ENCODE measurements around the gene ADM.
A peak's percentile ranks its signal among the peaks of the same experiment; 100 is the strongest.

ADM gene

DNA sequence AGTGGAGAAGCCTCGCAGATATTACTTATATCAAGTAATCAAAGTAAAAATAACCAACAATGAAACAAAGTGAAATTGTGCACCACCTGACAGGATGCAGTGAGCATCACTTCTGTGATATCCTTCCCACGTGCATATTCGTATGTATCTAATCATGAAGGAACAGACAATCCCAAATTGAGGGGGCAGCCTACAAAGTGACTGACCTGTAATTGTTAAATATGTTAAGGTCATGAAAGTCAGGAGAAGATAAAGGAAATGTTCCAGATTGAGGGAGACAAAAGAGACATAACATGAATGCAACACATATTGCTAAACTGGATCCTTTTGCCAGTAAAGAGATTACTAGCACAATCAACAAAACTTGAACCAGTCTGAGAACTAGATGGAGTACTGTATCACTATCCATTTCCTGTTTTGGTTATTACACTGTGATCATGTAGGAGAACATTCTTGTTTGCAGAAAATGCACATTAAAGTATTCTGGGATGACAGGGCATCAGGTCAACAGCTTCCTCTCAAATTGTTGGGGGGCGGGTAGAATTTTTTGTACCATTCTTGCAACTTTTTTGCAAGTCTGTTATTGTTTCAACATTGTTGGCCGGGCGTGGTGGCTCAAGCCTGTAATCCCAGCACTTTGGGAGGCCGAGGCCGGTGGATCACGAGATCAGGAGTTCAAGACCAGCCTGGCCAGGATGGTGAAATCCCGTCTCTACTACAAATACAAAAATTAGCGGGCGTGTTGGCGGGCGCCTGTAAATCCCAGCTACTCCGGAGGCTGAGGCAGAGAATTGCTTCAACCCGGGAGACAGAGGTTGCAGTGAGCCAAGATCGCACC, 12.9 kb upstream of the ADM start:
- no peak for DNase-seq

DNA sequence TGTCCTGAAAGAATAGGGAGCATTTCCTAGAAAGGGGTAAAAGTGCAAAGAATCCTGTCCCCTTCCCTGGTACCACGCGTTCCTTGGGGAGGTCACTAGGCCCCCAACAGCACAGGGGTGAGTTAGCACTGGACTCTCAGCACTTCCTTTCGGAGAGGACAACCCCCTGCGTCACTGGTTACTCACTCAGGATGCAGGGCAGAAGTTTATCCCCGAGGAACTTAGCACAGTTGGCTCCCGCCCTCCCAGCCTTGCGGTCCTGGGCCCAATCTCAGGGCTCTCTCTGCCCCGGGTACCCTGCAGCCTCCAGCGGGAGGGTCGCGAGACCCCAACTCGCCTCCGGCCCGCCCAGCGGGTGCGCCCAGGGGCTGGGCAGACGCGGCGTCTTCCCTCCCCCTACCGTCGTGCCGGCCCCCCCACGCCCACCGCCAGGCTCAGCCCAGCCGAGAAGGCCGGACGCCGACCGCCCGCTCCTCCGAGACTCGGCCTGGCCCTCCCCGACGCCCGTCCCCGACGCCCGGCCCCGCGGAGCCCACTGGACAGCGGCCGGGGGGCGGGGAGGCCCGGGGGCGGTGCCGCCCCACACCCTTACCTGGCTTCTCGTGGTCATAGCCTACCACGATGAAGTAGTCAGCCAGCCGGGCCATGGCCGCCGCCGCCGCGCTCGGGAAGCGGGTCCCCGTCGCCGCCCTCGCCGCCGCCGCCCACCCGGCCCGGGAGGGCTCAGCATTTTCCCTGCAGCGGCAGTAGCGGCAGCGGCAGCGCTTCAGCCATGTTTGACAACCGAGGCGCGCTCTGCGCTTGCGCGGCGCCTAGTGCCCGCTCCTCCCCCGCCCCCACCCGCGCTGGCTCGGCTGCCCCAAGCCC, 11.2 kb upstream of the ADM start, which contains the start of gene SBF2:
SBF2 (minus strand) TSS at position 797 of the 867 bp plus-strand sequence; CDS start at position 647, 150 bp downstream.
- DNase-seq = peak; percentile 88

DNA sequence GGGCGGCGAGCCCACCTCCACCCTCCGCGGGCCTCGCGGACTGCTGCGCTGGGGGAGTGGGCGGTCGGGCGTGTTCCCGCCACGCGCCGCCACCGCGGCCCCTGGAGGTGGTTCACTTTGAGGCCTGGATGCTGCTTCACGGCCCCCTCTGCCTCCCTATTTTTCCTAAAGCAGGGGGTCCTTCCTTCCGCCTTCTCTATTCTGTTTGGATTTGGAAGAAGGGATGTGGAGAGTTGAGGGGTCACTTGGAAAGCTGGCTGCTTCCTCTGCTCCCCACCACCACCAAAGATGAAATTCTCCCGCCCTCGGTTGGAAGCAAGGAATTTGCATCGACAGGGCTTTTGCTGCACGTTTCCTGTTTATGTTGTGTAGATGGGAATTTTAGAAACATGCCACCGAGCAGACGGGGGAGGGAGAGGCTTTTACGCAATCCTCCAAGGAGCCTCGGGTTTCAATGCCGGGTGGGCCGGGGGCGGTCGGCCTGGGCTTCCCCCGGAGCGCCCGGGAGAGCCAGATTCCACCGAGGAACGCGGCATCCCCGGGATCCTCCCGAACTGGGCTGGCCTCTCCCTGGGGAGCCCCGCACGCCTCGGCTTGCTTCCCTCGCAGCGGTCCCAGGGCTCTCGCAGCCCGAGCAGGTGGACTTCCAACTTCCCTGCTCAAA, 10.5 kb upstream of the ADM start:
- peak; percentile 10 for DNase-seq

DNA sequence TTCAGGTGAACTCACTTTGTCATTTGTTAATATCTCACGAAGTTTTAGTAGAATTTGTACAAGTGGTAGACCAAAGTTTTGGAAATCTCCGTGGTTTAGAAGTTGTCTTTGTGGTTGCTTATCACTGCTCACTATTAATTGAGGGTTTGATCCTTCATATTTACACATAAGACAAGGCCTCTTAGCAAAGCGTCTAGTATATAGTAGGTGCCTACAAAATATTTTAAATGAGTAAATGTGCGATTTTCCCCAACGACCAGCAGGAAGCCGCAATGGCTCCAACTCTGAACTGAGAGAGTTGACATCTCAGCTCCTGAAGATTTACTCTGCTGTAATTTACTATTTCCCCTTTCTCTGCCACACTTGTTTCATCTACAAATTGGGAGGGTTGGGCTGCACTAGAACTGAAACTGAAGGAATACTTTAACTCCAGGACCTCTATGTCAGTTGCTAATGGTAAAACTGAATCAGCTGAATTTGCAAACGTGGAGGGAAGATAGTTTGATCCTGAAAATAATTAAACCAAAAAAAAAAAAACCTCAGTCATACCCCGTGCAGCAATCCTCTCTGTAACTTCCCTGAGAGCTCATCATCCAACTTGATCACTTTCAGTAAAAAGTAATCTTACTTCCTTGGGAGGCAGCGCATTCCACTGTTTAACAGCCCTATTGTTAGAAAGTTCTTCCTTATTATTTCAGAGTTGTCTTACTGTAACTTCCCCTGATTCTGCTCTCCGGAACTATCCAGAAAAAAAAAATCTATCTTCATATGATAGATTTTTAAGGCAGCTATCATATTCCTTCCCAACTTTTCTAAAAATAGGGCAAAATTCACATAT, 9.6 kb upstream of the ADM start:
- DNase-seq = peak; percentile 15

DNA sequence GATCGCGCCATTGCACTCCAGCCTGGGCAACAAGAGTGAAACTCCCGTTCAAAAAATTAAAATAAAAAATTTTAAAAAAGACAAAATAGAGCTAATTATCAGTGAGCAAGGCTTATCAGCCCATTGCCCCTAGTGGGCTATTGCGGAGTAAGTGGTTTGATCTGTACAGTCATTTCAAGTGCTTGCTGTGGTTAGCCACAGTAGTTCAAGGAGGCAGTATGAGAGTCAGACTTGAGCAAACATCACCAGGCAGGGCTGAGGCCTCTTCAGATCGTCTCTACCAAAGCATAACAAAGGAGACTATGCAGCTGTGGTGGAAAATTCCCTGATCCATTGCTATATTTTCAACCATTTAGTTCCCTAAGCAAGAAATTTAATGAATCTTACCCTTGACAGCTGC, 6.5 kb upstream of the ADM start:
- DNase-seq = peak; percentile 61

DNA sequence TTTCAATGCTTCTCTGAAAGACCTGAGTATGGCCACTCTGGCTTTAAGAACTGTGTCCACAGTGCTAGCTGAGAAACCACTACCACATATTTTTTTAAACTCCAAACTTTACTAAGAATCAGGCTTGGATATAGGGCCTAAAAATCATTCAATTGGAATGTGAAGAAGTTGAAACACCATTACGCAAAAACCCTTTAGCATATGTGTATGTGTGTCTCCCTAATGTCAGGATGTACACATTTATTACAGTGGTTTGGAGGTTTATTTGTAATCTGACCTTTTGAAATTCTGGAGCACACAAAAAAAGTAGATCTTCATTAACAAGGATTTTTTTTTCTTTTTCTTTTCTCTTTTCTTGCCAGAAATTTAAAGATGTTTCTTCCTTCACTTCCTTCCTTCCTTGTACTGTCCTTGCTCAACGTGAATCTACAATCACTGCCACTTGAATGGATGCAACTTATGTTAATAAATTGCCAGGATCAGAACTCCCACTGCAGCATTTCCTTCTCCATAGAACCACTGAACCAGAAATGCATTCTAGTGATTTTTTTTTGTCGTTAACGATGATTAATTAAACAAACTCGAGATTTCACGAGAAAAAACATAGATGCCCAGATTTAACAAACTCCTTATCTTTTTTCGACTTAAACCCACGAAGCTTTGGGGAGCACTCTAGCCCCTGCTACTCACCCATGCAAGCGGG, 3.1 kb upstream of the ADM start:
- no peak for DNase-seq

DNA sequence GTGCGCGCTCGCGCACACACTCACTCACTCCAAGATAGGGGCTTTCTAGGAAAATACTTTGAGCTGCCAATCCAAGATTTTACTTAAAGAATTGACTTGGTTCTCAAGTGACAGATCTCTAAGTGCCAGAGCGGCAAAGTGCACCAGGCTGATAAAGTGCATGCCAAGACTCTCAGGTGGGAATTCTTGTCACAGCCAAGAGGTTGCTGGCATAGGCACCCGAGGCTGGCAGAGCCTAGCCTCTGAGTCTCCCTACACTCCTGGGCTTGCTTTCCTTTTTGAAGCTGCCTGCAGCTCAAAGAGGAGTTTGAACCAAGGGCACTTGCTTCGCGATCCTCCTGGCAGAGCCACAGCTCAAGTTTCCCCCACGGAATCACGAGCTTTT, 2.5 kb upstream of the ADM start:
- DNase-seq = no peak

DNA sequence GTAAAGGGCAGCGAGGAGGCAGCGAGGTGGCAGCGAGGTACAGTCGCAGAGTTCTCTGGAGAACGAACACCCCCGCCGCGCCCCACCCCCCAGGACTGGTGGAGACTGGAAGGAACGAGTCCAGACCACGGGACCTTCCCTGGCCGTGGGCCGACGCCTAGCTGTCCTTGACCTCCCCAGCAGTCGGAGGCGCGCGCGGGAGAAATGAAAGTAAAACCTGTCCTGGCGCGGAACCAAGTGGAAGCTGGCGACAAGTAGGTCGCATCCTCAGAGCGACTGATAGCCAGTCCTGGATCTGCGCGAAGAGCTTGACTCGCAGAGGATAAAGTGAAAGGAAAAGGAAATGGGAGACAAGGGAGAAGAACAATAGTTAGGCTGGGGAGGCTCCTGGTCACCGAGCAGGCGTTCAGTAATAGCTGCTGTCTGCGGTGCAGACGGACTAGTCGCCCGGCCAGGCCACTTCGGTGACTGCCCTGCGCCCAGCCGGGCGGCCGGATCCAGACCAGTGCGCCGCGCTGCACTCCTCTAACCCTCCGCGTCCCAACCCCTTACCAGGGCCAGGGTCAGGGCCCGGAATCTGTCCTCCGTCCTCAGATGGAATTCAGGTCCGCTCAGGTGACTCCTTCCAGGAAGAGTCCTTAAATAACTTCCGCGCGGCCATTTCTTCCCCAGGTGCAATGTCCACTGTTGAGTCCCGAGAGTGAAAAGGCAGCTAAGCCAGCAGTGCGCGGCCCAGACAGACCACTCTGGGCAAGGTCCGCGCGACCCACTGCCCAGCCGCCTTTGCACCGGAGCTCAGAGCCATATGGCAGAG, 1.9 kb upstream of the ADM start:
- DNase-seq = peak; percentile 78

DNA sequence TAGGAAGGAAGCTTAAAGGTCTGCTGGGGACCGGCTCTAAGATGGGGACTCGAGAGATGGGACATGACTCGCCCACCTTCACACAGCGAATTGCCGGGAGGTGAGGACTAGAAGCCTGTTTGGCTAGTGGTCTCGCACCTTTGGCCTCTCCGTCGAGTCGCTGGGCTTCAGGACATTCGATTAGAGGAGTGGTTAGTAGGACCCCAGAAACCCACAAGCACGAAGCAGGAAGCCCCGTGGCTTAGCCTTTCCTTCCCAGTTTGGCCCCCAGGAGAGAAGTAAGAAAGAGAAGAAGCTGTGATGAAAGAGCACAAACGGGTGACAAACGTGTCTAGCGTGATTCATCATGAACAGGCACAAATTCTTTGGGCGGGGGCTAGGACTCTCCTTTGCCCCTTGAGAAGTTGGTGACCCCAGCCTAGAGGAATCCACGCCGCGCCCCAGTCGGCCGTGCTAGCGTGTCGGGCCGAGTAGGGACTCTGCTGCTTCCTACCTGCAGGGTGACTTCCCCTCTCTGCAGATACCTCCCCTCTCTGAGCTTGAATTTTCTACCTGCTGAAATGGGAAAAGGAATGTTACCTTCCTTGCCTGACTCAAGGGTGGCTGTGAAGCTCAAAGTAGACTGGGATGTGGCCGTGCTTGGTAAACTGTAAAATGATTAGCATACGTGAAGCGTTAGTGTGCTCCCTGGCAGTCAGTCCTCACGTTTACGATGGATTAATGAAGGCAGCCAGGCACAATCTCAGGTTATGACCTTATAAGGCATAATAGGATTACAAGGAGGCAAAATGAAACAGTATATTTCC, 1.1 kb upstream of the ADM start:
- peak; percentile 50 for DNase-seq

DNA sequence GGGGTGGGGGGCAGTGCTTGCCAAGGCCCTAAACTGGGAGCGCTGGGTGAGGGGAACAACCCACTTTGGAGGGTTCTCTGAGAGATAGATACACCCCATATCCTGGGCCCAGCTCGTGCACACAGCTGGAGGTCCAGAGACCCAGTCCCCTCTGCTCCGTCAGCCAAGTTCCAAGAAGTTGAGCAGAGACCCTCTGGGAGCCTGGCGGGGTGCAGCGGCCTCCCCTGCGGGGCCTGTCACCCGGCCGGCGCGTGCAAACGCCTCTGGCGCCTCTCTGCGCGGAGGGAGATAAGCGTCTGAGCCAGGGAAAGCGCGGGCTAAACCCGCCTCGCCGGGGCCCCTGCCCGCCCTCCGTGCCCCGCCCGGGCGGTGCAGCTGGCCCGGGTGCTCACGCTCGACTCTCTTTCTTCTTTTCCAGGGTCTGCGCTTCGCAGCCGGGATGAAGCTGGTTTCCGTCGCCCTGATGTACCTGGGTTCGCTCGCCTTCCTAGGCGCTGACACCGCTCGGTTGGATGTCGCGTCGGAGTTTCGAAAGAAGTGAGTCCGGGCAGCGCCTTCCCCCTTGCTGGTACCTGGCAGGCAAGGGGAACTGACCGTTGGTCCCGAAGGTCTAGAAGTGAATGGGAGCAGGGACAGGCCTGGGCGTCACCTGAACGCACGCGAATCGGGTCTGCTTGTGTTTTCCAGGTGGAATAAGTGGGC, 540 bp downstream of the ADM start:
- peak; percentile 38 for DNase-seq

DNA sequence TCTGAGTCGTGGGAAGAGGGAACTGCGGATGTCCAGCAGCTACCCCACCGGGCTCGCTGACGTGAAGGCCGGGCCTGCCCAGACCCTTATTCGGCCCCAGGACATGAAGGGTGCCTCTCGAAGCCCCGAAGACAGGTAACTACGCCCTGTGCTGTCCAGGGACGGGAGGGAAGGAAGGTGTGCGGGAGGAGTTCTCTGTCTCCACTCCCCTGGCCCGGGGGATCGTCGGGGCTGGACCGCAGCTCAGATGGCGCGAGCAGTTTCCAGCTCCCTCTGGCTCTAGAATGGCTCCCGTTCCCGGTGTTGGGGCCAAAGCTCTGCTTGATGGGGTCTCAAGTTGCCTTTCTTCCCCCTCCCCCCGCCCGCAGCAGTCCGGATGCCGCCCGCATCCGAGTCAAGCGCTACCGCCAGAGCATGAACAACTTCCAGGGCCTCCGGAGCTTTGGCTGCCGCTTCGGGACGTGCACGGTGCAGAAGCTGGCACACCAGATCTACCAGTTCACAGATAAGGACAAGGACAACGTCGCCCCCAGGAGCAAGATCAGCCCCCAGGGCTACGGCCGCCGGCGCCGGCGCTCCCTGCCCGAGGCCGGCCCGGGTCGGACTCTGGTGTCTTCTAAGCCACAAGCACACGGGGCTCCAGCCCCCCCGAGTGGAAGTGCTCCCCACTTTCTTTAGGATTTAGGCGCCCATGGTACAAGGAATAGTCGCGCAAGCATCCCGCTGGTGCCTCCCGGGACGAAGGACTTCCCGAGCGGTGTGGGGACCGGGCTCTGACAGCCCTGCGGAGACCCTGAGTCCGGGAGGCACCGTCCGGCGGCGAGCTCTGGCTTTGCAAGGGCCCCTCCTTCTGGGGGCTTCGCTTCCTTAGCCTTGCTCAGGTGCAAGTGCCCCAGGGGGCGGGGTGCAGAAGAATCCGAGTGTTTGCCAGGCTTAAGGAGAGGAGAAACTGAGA, 1.4 kb downstream of the ADM start:
- DNase-seq = peak; percentile 54

DNA sequence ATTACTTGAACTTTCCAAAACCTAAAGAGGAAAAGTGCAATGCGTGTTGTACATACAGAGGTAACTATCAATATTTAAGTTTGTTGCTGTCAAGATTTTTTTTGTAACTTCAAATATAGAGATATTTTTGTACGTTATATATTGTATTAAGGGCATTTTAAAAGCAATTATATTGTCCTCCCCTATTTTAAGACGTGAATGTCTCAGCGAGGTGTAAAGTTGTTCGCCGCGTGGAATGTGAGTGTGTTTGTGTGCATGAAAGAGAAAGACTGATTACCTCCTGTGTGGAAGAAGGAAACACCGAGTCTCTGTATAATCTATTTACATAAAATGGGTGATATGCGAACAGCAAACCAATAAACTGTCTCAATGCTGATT, 2.1 kb downstream of the ADM start:
- no peak for DNase-seq

DNA sequence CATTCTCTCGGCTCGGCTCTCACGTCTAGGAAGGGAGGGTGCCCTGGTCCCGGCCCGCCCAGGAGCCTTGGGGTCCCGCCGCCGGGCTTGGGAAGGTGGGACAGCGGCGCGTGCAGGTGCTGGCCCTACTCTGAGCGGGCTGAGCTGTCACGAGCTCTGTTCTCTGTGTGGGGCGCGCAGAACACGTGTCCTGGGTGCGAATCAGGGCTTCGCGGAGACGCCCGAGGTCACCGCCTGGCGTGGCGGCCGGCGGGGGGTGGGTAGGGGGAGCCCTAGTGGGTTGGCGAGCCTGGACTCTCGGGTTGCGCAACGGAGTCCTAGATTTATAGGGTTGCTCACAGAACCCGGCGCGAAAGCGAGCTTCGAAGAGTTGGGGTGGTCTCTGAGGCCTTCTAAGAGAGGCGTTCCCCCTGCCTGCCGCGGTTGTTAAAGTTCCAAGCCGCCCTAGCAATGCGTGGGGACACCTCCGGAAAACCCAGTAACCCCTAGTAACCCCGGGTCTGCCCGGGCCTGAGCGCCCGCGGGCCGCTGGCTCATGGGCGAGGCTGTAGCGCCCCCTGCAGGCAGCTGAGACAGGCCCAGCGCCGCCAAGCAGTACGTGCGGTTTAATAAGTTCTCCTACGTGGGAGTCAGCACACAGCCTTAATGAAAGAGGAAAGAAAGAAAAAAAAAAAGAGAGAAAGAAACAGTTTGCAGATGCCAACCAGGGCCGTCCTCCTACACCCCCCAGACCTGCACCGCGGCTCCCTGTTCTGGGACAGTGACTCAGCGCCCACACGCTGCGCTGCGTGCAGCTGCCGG, 2.7 kb downstream of the ADM start:
- DNase-seq = peak; percentile 89

DNA sequence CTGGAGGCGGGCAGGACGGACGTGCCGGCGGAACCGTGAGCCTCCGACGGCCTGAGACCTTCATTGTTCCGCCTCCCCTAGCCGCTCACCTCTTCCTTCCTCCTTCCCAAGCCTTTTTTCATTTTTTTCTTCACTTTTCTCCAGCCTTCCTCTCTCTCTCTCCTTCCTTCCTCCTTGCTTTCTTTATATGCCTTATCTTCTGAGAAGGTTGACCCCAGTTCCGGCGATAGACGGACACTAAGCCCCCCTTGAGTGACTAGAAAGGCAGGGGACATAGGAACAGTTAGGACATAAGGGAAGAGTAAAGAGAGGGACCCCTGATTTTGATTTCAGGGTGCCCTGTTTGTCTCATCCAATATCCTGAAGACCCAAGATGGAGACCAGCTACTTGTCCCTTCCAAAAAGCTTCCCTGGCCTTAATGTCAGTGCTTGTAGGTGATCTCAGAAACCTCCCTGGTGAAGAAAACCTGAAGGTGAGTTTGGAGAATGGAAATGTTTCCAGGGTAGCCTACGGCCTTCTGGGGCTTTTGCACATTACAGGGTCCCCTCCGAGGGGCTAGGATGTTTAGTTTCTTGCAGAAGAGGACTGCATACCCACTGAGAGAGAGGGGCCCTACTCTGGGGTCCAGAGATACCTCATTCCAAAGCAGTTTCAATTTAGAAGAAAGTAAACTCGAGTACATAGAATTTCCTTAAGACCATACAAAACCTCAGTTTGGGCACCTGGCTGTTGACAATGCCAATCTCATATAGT, 3.5 kb downstream of the ADM start:
- DNase-seq = no peak

DNA sequence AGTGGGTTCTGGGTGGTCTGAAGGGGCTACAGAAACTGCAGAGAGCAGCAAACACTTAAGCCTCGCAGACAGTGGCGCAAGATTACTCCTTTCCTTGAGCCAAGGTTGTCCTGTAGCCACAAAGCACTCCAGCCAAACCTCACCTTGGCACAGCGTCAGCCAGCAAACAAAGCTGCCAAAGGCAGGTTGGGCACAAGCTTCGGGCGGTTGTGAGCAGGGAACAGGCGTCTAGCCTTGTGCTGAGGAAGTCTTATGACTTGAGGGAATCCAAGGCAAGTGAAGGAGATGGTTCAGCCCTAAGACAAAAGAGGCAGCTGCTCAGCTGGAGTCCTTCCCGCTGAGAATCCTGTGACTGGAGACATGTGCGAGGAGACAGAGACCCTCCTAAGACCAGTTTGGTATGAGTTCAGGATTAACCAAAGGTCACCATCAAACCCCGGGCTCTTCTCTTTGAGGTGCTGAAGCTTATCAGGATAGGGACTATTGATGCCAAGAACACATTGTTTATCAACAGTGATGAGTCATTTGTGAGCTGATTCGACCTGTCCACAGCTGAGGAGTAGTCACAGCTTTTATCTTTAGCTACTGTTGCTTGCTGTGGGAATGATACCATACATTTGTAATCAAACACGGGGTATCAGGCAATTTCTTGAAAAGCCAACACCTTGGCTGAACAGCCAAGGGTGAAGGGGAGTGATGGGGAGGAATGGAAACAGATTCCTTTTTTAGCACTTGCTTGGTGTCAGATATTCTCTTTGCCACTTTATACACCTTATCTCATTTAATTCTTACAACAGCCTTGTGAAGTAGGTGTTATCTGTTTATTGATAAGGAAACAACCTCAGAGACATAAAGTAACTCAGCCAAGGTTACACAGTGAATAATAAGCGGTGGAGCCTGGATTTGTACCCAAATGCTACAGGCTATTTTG, 4.6 kb downstream of the ADM start:
- DNase-seq = no peak
